Measurements from ENCODE around the gene OR2A5. TPM values are rescaled to one million over a fixed set of nuclear protein-coding genes. Genes with fewer than 3 reads are reported as not detected.

The OR2A5 gene
- total and polyA plus RNA-seq, 2 of the 4 experiments (the other 2 are of a cell fraction), result not detected

GRCh38 chr7:144085978-144086377 lies 37.2 kb downstream of the OR2A5 start, which contains the start of gene OR2A12:
Gene OR2A12, plus strand, starts transcription at chr7:144086278. Its CDS starts 8,830 bp downstream, at chr7:144095108.
- no peak within 1 kb of the TSS for H4K5ac ChIP-seq (ENCODE audit: low read depth, low read length)
- no peaks in the 10 kb centered on the region for H3K36me3 ChIP-seq (ENCODE audit: control insufficient read depth, insufficient read depth, low read length)
- DNase-seq (no peak), ATAC-seq (ENCODE audit: low read depth) (no peak)
- H4K8ac ChIP-seq (ENCODE audit: low read depth in 2 of 2, low read length in 2 of 2), result no peak within 1 kb of the TSS
- H3K4me3 ChIP-seq (ENCODE audit: insufficient read depth, low read depth, low read length), result no peak within 1 kb of the TSS
- H4K20me1 ChIP-seq (ENCODE audit: insufficient read depth, low read length), result no peaks in the 10 kb centered on the region
- no peak within 1 kb of the TSS for H3K4me2 ChIP-seq (ENCODE audit: low read depth, low read length)
- dilution Hi-C loops (cut with HindIII; ENCODE audit: low sequenced_read_pairs, unreplicated experiment), result no loop called here
- H2BK120ac ChIP-seq (ENCODE audit: low read depth, low read length), result no peak within 1 kb of the TSS
- H3K4ac ChIP-seq (ENCODE audit: low read depth, low read length), result no peak within 1 kb of the TSS
- H3K23ac ChIP-seq (ENCODE audit: low read depth, low read length), result no peak within 1 kb of the TSS
- POLR2A ChIA-PET (ENCODE audit: unreplicated experiment), result no interaction called here
- no peak within 1 kb of the TSS for H2BK15ac ChIP-seq (ENCODE audit: low read depth, low read length)
- H3K9me1 ChIP-seq (ENCODE audit: insufficient read depth, low read length), result no peaks in the 10 kb centered on the region
- H3K27ac ChIP-seq (ENCODE audit: insufficient read depth, low read length), result no peak within 1 kb of the TSS
- no TSS peak for BruUV-seq (replicated peaks)
- no peaks in the 10 kb centered on the region for H3K9me3 ChIP-seq (ENCODE audit: control insufficient read depth, insufficient read depth, low read length)
- H3K79me1 ChIP-seq (ENCODE audit: low read depth in 1 of 2, low read length in 2 of 2), result no peaks in the 10 kb centered on the region
- TF ChIP-seq NFE2L2 (IDR thresholded peaks at IDR 0.05; ENCODE audit: low read depth, low read length) (no peak), MXI1 (IDR thresholded peaks at IDR 0.05; ENCODE audit: borderline replicate concordance, low read depth, low read length) (no peak), RCOR1 (IDR thresholded peaks at IDR 0.05; ENCODE audit: insufficient replicate concordance, low read length) (no peak), POLR2A (IDR thresholded peaks at IDR 0.05; ENCODE audit: low read depth, low read length) (no peak), ELK1 (IDR thresholded peaks at IDR 0.05; ENCODE audit: borderline replicate concordance, low read depth, low read length) (no peak), MAFK (IDR thresholded peaks at IDR 0.05; ENCODE audit: low read depth, low read length) (no peak), CTCF (conservative IDR thresholded peaks at IDR 0.05; ENCODE audit: low read depth, low read length) (no peak), RFX5 (IDR thresholded peaks at IDR 0.05; ENCODE audit: low read depth, low read length) (no peak), MAZ (IDR thresholded peaks at IDR 0.05; ENCODE audit: borderline replicate concordance, low read depth, low read length) (no peak), RAD21 (IDR thresholded peaks at IDR 0.05; ENCODE audit: low read length) (no peak), SMC3 (IDR thresholded peaks at IDR 0.05; ENCODE audit: low read depth, low read length) (no peak), BHLHE40 (IDR thresholded peaks at IDR 0.05; ENCODE audit: low read depth, low read length) (no peak), FOS (IDR thresholded peaks at IDR 0.05; ENCODE audit: low read depth, low read length) (no peak), CEBPB (IDR thresholded peaks at IDR 0.05; ENCODE audit: low read depth, low read length) (no peak), CHD1 (IDR thresholded peaks at IDR 0.05; ENCODE audit: low read depth, low read length) (no peak), USF2 (IDR thresholded peaks at IDR 0.05; ENCODE audit: low read depth, low read length) (no peak)
- no peak within 1 kb of the TSS for H3K14ac ChIP-seq (replicated peaks; ENCODE audit: low read depth, low read length)
- H3K9ac ChIP-seq (ENCODE audit: low read depth, low read length), result no peak within 1 kb of the TSS
- no peak within 1 kb of the TSS for H2AK5ac ChIP-seq (ENCODE audit: low read depth, low read length)
- WGBS, 2 experiments (ENCODE audit: extremely low coverage in 2 of 2, insufficient read length in 1 of 2), result no CpG with 5 or more reads among the region's 2 CpGs
- no peaks in the 10 kb centered on the region for H3K4me1 ChIP-seq (ENCODE audit: control insufficient read depth, insufficient read depth, low read length)
- CTCF ChIA-PET, result no interaction called here
- no peak within 1 kb of the TSS for H4K91ac ChIP-seq (ENCODE audit: insufficient read depth, low read depth, low read length)
- H3K18ac ChIP-seq (ENCODE audit: low read depth, low read length), result no peak within 1 kb of the TSS
- H2BK5ac ChIP-seq (ENCODE audit: low read depth, low read length, poor library complexity, severe bottlenecking), result no peak within 1 kb of the TSS
- in situ Hi-C loops (cut with MboI; ENCODE audit: low sequenced_read_pairs), result no loop called here
- no peak within 1 kb of the TSS for H2BK20ac ChIP-seq (ENCODE audit: low read depth, low read length)
- H2AFZ ChIP-seq (replicated peaks; ENCODE audit: low read length, poor library complexity), result no peak within 1 kb of the TSS
- H2AK9ac ChIP-seq (replicated peaks; ENCODE audit: low read depth, low read length, poor library complexity), result no peak within 1 kb of the TSS
- no peaks in the 10 kb centered on the region for H3K27me3 ChIP-seq (ENCODE audit: control insufficient read depth, insufficient read depth, low read length)
- intact Hi-C loops (cut with micrococcal nuclease), result no loop called here
- no peak within 1 kb of the TSS for H3K56ac ChIP-seq (ENCODE audit: extremely low read depth, insufficient read depth, low read length)

Measured in IMR-90 (cell line).